T-helper 17 cell (primary cell): ENCODE measurements around the gene HOXB13. TPM values are rescaled to one million over a fixed set of nuclear protein-coding genes. Genes with fewer than 3 reads are reported as not detected.

ENCODE experiments used
- ATAC-seq: fragments of 150-1000 bp; cut with Tn5 transposase; 2 replicates; pipeline ENCODE4 v1.10.0; 2021; ENCODE audit warnings: mild to moderate bottlenecking, moderate library complexity
- DNase-seq, 3 donors: peaks; one replicate each; pipeline versions ENCODE4 v3.0.0 to v3.0.0-alpha.2; 2020 to 2021
- H3K9me3 ChIP-seq: one replicate; pipeline ENCODE4 v1.7.0; 2013; ENCODE audit warnings: low read length, mild to moderate bottlenecking; ENCODE audit not compliant: control insufficient read depth, poor library complexity, severe bottlenecking
- H3K27ac Mint-ChIP-seq: one replicate; pipeline ENCODE4 v1.8.0; 2022; ENCODE audit warnings: mild to moderate bottlenecking, moderate library complexity, mixed read lengths
- H3K27me3 Mint-ChIP-seq: one replicate; pipeline ENCODE4 v1.8.0; 2022; ENCODE audit warnings: mixed read lengths
- H3K36me3 Mint-ChIP-seq: one replicate; pipeline ENCODE4 v1.8.0; 2022; ENCODE audit warnings: low read depth, mixed read lengths
- H3K4me1 Mint-ChIP-seq: one replicate; pipeline ENCODE4 v1.8.0; 2022; ENCODE audit warnings: mild to moderate bottlenecking, mixed read lengths
- H3K4me3 Mint-ChIP-seq: one replicate; pipeline ENCODE4 v1.8.0; 2022; ENCODE audit warnings: mild to moderate bottlenecking, moderate library complexity, mixed read lengths
- total RNA-seq, 4 donors: library from RNA in 2 of 4; stranded (reverse) in 2 of 4; gene quantifications; one replicate each; pipeline ENCODE4 v1.2.3 and lab custom pipeline; 2022 to 2026

HOXB13 gene
- total RNA-seq, result not detected
- 0 reads per million in 2 donors for total RNA-seq (lab: John Stamatoyannopoulos, UW)

- Mint-ChIP-seq H3K4me1 (peaks cover 36% of the 10 kb centered on the region), H3K4me3 (peak within 1 kb of the TSS; percentile 82), H3K27ac (peak within 1 kb of the TSS; percentile 78), H3K27me3 (peaks cover 95% of the 10 kb centered on the region), H3K36me3 (peaks cover 8% of the 10 kb centered on the region)
- DNase-seq (no peak), ATAC-seq (peak; percentile 46)
- H3K9me3 ChIP-seq, result peaks cover 2% of the 10 kb centered on the region
These were observed at the start of gene HOXB13 for GRCh38 chr17:48728232-48729231. TSS of gene HOXB13 (minus strand) at chr17:48728750. CDS start at chr17:48728593, 157 bp downstream.

- H3K36me3 Mint-ChIP-seq, result no peaks in the 10 kb centered on the region
- peaks cover 25% of the 10 kb centered on the region for H3K27me3 Mint-ChIP-seq
- ATAC-seq (no peak), DNase-seq (no peak)
- no peaks in the 10 kb centered on the region for H3K4me1 Mint-ChIP-seq
- H3K4me3 Mint-ChIP-seq, result no peak overlapping the region
- H3K9me3 ChIP-seq, result no peaks in the 10 kb centered on the region
- H3K27ac Mint-ChIP-seq, result no peak overlapping the region
These were observed 48.1 kb upstream of the HOXB13 start for GRCh38 chr17:48776602-48777001.

GRCh38 chr17:48773245-48773644 lies 44.7 kb upstream of the HOXB13 start:
- Mint-ChIP-seq H3K36me3 (no peaks in the 10 kb centered on the region), H3K27me3 (peaks cover 46% of the 10 kb centered on the region), H3K27ac (no peak overlapping the region), H3K4me3 (no peak overlapping the region), H3K4me1 (no peaks in the 10 kb centered on the region)
- no peaks in the 10 kb centered on the region for H3K9me3 ChIP-seq
- no peak for ATAC-seq
- no peak for DNase-seq

GRCh38 chr17:48770954-48771353 lies 42.4 kb upstream of the HOXB13 start:
- Mint-ChIP-seq H3K4me3 (no peak overlapping the region), H3K36me3 (no peaks in the 10 kb centered on the region), H3K27me3 (peaks cover 49% of the 10 kb centered on the region), H3K27ac (no peak overlapping the region), H3K4me1 (no peaks in the 10 kb centered on the region)
- no peak for DNase-seq
- H3K9me3 ChIP-seq, result no peaks in the 10 kb centered on the region
- ATAC-seq, result no peak

GRCh38 chr17:48769009-48769675 lies 40.6 kb upstream of the HOXB13 start:
- Mint-ChIP-seq H3K27ac (no peak overlapping the region), H3K36me3 (no peaks in the 10 kb centered on the region), H3K4me1 (no peaks in the 10 kb centered on the region), H3K4me3 (no peak overlapping the region), H3K27me3 (peaks cover 60% of the 10 kb centered on the region)
- DNase-seq (no peak), ATAC-seq (no peak)
- no peaks in the 10 kb centered on the region for H3K9me3 ChIP-seq

GRCh38 chr17:48767263-48767774 lies 38.8 kb upstream of the HOXB13 start:
- H3K27me3 Mint-ChIP-seq, result peaks cover 78% of the 10 kb centered on the region
- peaks cover 2% of the 10 kb centered on the region for H3K4me1 Mint-ChIP-seq
- no peak overlapping the region for H3K4me3 Mint-ChIP-seq
- ATAC-seq (no peak), DNase-seq (no peak)
- no peaks in the 10 kb centered on the region for H3K9me3 ChIP-seq
- peaks cover 2% of the 10 kb centered on the region for H3K36me3 Mint-ChIP-seq
- H3K27ac Mint-ChIP-seq, result no peak overlapping the region

GRCh38 chr17:48761114-48761513 lies 32.6 kb upstream of the HOXB13 start:
- no peak for ATAC-seq
- no peaks in the 10 kb centered on the region for H3K9me3 ChIP-seq
- Mint-ChIP-seq H3K27me3 (peaks cover 86% of the 10 kb centered on the region), H3K36me3 (peaks cover 6% of the 10 kb centered on the region), H3K4me3 (no peak overlapping the region), H3K27ac (no peak overlapping the region), H3K4me1 (peaks cover 2% of the 10 kb centered on the region)
- DNase-seq, result no peak

GRCh38 chr17:48760411-48760810 lies 31.9 kb upstream of the HOXB13 start:
- Mint-ChIP-seq H3K4me1 (peaks cover 2% of the 10 kb centered on the region), H3K4me3 (no peak overlapping the region), H3K27me3 (peaks cover 86% of the 10 kb centered on the region), H3K27ac (no peak overlapping the region), H3K36me3 (peaks cover 6% of the 10 kb centered on the region)
- DNase-seq (no peak), ATAC-seq (no peak)
- no peaks in the 10 kb centered on the region for H3K9me3 ChIP-seq

GRCh38 chr17:48759288-48759687 lies 30.7 kb upstream of the HOXB13 start:
- ATAC-seq, result no peak
- H3K4me3 Mint-ChIP-seq, result no peak overlapping the region
- peaks cover 85% of the 10 kb centered on the region for H3K27me3 Mint-ChIP-seq
- no peak for DNase-seq
- H3K9me3 ChIP-seq, result no peaks in the 10 kb centered on the region
- H3K27ac Mint-ChIP-seq, result no peak overlapping the region
- H3K36me3 Mint-ChIP-seq, result peaks cover 8% of the 10 kb centered on the region
- peaks cover 2% of the 10 kb centered on the region for H3K4me1 Mint-ChIP-seq

GRCh38 chr17:48757524-48757961 lies 29.0 kb upstream of the HOXB13 start:
- no peak for DNase-seq
- ATAC-seq, result no peak
- Mint-ChIP-seq H3K4me3 (no peak overlapping the region), H3K4me1 (no peaks in the 10 kb centered on the region), H3K27ac (no peak overlapping the region), H3K36me3 (peaks cover 7% of the 10 kb centered on the region), H3K27me3 (peaks cover 85% of the 10 kb centered on the region)
- H3K9me3 ChIP-seq, result no peaks in the 10 kb centered on the region

GRCh38 chr17:48756830-48757251 lies 28.3 kb upstream of the HOXB13 start:
- DNase-seq, result no peak
- H3K27ac Mint-ChIP-seq, result no peak overlapping the region
- H3K36me3 Mint-ChIP-seq, result peaks cover 9% of the 10 kb centered on the region
- no peak overlapping the region for H3K4me3 Mint-ChIP-seq
- peaks cover 85% of the 10 kb centered on the region for H3K27me3 Mint-ChIP-seq
- no peaks in the 10 kb centered on the region for H3K9me3 ChIP-seq
- ATAC-seq, result no peak
- H3K4me1 Mint-ChIP-seq, result peaks cover 2% of the 10 kb centered on the region

- Mint-ChIP-seq H3K36me3 (peaks cover 12% of the 10 kb centered on the region), H3K27me3 (peaks cover 82% of the 10 kb centered on the region), H3K27ac (no peak overlapping the region), H3K4me3 (no peak overlapping the region), H3K4me1 (peaks cover 7% of the 10 kb centered on the region)
- no peak for DNase-seq
- no peak for ATAC-seq
- no peaks in the 10 kb centered on the region for H3K9me3 ChIP-seq
These were observed 26.8 kb upstream of the HOXB13 start for GRCh38 chr17:48755356-48755755.
